GM10266 (cell line): ENCODE measurements around the gene MUC4.
"Not testable (repeated sequence)": the region's sequence is repeated elsewhere in the genome, so short reads cannot be mapped to it uniquely, and the experiment has no call there.

Experiments
- DNase-seq: peaks from one replicate; pipeline ENCODE4 v3.0.0; 2012; ENCODE audit errors: extremely low spot score
- CTCF ChIP-seq: IDR thresholded peaks from 2 replicates; pipeline ENCODE4 v1.5.1; 2012; ENCODE audit warnings: mild to moderate bottlenecking, low read depth; ENCODE audit not compliant: control insufficient read depth, insufficient read depth; ENCODE audit errors: missing control alignments

Gene MUC4

DNA sequence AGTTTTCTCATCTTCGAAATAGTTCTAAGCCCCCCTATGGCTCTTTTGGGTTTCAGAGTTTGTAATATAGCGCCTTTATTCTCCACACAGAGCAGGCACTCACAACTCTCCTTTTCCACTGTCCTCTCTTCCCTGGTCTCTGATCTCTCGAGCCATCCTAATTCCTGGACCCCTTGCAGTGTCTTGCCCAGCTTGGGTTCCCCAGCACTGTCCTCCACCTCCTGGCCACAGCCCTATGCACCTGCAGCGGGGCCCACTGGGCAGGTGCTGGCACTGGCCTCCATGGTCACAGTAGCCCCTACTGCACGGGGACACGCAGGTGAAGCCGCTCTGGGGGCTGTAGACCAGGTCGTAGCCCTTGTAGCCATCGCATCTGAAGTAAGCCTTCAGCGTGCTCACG is 63.1 kb downstream of the MUC4 start:
- DNase-seq: no peak
- TF ChIP-seq CTCF: no peak

DNA sequence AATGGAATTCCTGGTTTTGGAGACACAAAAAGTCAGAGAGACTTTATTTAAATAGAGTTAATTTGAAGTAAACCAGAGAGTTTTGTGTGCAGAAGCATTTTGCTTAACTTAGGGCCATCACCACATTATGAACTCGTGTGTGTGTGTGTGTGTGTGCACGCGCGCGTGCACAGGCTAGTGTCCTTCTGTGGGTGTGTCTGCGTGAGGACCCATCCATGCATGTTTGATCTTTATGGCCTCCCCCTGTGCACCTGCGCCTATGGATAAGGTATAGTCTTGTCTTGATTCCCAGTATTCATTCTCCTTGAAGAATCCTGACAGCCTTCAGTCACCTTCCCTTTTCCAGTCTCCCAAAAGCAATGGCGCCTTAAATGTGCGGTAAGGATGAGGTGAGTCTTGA is 65.0 kb downstream of the MUC4 start:
- TF ChIP-seq CTCF: no peak
- DNase-seq: no peak

DNA sequence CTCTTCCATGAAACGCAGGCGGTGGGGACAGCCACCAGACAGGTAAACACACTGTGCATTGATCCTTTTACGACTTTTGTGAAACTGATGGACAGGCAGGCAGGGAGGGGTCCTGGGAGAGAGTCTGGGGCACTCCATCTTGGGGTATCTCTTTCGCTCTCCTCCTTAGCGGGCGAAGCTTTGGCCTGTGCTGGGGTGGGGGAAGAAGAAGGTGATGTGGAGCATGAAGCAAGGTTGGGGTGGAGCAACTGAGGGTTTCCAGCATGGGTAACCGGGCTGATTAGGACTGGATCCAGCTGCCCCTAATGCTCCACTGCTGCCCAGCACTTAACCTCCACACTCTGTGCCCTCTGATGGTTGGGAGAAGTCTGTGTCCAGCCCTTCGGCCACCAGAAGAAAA is 65.4 kb downstream of the MUC4 start:
- no peak for TF ChIP-seq CTCF
- no peak for DNase-seq

DNA sequence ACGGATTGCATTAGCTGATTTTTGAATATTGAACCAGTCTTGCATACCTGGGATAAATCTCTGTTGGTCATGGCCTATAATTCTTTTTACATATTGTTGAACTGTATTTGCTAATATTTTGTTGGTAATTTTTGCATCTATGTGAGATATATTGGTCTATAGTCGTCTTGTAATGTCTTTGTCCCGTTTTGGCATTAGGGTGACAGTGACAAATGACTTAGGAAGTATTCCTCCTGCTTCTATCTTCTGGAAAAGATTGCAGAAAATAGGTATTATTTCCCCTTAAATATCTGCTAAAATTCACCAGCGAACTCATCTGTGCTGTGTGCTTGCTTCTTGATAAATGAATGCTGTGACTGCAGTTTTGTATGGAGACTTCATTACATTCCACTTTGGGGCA is 67.3 kb downstream of the MUC4 start:
- TF ChIP-seq CTCF: no peak
- no peak for DNase-seq

GRCh38 chr3:195739561-195740111 is 72.1 kb downstream of the MUC4 start:
- TF ChIP-seq CTCF: no peak
- no peak for DNase-seq

DNA sequence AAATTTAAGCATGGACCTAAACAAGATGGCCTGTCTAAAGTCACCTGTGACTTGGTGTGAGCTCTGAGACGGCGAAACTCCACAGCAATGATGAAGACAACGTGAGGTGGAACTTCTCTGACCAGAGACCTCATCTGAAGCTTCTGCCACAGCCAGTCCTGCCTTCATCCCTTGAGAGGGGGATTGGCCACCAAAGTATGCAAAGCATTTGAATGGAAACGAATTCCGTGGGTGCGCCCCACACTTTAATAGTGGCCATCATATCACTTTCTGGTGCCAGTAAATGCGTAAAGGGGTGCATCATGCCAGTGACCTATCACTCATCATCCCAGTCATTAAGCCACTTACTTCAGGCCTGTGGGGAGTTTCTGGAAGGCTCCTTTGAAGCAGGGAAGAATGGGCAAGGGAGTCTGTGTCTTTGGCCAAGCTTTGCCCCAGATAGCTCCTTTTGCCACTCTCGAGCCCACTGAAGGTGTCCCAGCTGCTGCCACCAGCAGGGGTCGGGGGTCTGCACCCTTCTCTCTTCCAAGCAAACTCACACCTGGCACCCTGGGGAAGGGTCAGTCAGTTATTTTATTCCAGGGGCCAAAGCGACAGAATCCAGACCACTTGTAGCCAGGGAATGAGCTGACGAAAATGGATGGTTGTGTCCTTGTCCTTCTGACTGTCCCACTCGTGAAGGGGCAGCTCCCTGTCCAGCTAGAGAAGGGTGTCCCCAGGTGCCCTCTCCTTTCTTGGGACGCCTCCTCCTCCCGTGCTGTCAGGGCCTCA is 73.3 kb downstream of the MUC4 start:
- TF ChIP-seq CTCF: no peak
- DNase-seq: peak; percentile 21

GRCh38 chr3:195737782-195738181 is 73.9 kb downstream of the MUC4 start:
- not testable (repeated sequence) for DNase-seq

DNA sequence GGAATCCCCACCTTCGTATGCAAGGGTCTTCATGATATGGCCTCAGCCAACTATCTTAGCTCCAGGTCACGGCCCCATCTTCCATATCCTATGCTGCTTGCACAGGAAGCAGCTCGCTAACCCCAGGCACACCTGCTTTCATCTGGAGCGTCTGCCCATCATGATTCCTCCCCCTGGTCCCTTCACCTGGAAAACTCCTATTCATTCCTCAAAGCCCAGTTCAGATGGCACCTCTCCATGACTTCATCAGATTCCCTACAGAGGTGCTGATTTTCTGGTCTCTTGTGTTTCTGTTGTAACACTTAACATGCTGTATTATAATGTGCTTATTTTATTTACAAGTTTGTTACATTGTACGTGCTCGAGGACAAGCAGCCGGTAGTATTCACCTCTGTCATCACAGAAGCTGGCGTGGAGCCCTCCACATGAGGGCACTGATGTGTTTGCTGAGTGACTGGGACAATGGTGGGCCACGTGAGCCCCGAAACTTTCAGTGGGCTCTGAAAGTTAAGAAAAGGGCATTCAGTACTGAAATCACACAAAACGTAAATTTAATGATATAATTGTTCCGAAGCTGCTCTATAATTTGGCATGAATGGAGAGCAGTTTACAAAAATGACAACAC is 74.8 kb downstream of the MUC4 start:
- no peak for TF ChIP-seq CTCF
- no peak for DNase-seq
